PC-3 (cell line): ENCODE data around the gene CSF1R.

Experiments
- EZH2 ChIP-seq: fragments of 300-600 bp; sonication (generic); IDR thresholded peaks from one replicate; pipeline ENCODE4 v1.6.1; 2017; ENCODE audit warnings: antibody characterized with exemption, mild to moderate bottlenecking, low read length; ENCODE audit not compliant: unreplicated experiment
- EZH2phosphoT487 ChIP-seq: fragments of 300-600 bp; sonication (generic); IDR thresholded peaks from 2 replicates; pipeline ENCODE4 v1.6.1; 2018; ENCODE audit warnings: mild to moderate bottlenecking, antibody characterized with exemption, low read length, borderline replicate concordance
- TF ChIP-seq, protein P1 (sequence below): fragments of 300-600 bp; sonication (generic); conservative IDR thresholded peaks from 2 replicates; pipeline ENCODE4 v1.5.1; 2017; ENCODE audit warnings: antibody characterized with exemption, low read depth, mild to moderate bottlenecking, low read length

DNA sequence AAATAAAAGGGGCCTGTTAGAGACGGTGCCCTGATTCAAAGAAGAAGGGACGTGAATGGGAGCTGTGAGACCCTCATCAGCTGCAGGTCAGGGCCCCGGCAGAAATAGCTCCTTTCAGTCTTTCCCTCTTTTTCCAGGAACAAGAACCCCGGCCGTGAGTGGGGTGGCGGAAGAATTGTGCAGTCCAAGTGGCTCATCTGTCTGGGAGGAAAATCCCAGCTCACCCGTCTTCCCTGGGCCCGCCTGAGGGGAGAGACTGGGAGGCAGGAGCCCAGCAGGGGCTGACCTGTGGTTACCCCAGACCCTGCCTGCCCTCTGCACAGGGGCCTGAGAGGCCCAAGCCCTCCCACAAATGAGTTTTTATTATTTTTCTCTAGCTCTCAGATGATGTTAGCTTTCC lies 24.8 kb upstream of the CSF1R start:
- TF ChIP-seq, protein P1, sequence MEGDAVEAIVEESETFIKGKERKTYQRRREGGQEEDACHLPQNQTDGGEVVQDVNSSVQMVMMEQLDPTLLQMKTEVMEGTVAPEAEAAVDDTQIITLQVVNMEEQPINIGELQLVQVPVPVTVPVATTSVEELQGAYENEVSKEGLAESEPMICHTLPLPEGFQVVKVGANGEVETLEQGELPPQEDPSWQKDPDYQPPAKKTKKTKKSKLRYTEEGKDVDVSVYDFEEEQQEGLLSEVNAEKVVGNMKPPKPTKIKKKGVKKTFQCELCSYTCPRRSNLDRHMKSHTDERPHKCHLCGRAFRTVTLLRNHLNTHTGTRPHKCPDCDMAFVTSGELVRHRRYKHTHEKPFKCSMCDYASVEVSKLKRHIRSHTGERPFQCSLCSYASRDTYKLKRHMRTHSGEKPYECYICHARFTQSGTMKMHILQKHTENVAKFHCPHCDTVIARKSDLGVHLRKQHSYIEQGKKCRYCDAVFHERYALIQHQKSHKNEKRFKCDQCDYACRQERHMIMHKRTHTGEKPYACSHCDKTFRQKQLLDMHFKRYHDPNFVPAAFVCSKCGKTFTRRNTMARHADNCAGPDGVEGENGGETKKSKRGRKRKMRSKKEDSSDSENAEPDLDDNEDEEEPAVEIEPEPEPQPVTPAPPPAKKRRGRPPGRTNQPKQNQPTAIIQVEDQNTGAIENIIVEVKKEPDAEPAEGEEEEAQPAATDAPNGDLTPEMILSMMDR = no peak
- TF ChIP-seq EZH2phosphoT487 = no peak
- no peak for TF ChIP-seq EZH2
